NAMALWA (cell line): Measurements from ENCODE around the gene WDR20.

Experiments used
- DNase-seq: peaks from one replicate; pipeline ENCODE4 v3.0.0-alpha.2; 2015; ENCODE audit warnings: low spot score

Gene WDR20

GRCh38 chr14:102197317-102197853 lies 57.7 kb downstream of the WDR20 start:
- no peak for DNase-seq

GRCh38 chr14:102200690-102201352 lies 61.1 kb downstream of the WDR20 start:
- DNase-seq: no peak

GRCh38 chr14:102201353-102201738 lies 61.6 kb downstream of the WDR20 start:
- no peak for DNase-seq

- no peak for DNase-seq
Measured at GRCh38 chr14:102201776-102202175, 62.1 kb downstream of the WDR20 start.

GRCh38 chr14:102202944-102203343 lies 63.2 kb downstream of the WDR20 start:
- no peak for DNase-seq

GRCh38 chr14:102203382-102203781 lies 63.7 kb downstream of the WDR20 start:
- DNase-seq: no peak

GRCh38 chr14:102205560-102205959 lies 65.9 kb downstream of the WDR20 start:
- no peak for DNase-seq

GRCh38 chr14:102206918-102207317 lies 67.2 kb downstream of the WDR20 start:
- DNase-seq: no peak

- DNase-seq: no peak
Measured at GRCh38 chr14:102207831-102208365, 68.2 kb downstream of the WDR20 start.

GRCh38 chr14:102208741-102209140 lies 69.0 kb downstream of the WDR20 start:
- DNase-seq: no peak

- DNase-seq: no peak
Measured at GRCh38 chr14:102209224-102209966, 69.7 kb downstream of the WDR20 start.

GRCh38 chr14:102210421-102211042 lies 70.8 kb downstream of the WDR20 start:
- DNase-seq: no peak

GRCh38 chr14:102211240-102211639 lies 71.5 kb downstream of the WDR20 start:
- no peak for DNase-seq

- no peak for DNase-seq
Measured at GRCh38 chr14:102212356-102212755, 72.7 kb downstream of the WDR20 start.

GRCh38 chr14:102212845-102213244 lies 73.1 kb downstream of the WDR20 start:
- DNase-seq: no peak

- no peak for DNase-seq
Measured at GRCh38 chr14:102213470-102213869, 73.8 kb downstream of the WDR20 start.

GRCh38 chr14:102213984-102214658 lies 74.4 kb downstream of the WDR20 start:
- DNase-seq: peak; percentile 21

- DNase-seq: no peak
Measured at GRCh38 chr14:102215071-102215470, 75.4 kb downstream of the WDR20 start.

- no peak for DNase-seq
Measured at GRCh38 chr14:102215576-102216250, 76.0 kb downstream of the WDR20 start.

- no peak for DNase-seq
Measured at GRCh38 chr14:102217399-102217798, 77.7 kb downstream of the WDR20 start.

- no peak for DNase-seq
Measured at GRCh38 chr14:102217987-102218421, 78.3 kb downstream of the WDR20 start.
